Activated T-helper 1 cell treated with anti-CD3 and anti-CD28 coated beads, Interleukin-12 subunit alpha, Interleukin-12 subunit beta, Interleukin-2, Interleukin-4 antibody, amounts not matched to agents 30 ng/mL and 10 ng/mL and 1 ng/mL, durations not matched to agents 14 hours and 24 hours and 36 hours (primary cell): ENCODE measurements around the gene HAPSTR1. TPM values are rescaled to one million over a fixed set of nuclear protein-coding genes. Genes with fewer than 3 reads are reported as not detected.
A peak's percentile ranks its signal among the peaks of the same experiment; 100 is the strongest.
"Not testable (repeated sequence)": the region's sequence is repeated elsewhere in the genome, so short reads cannot be mapped to it uniquely, and the experiment has no call there.

Experiments used
- DNase-seq: peaks from one replicate; pipeline ENCODE4 v3.0.0; 2021; ENCODE audit warnings: low spot score
- H3K27ac Mint-ChIP-seq: one replicate; pipeline ENCODE4 v1.8.0; 2021; ENCODE audit warnings: mild to moderate bottlenecking, mixed read lengths
- H3K27me3 Mint-ChIP-seq: one replicate; pipeline ENCODE4 v1.8.0; 2022; ENCODE audit warnings: mild to moderate bottlenecking, moderate library complexity, mixed read lengths; ENCODE audit not compliant: insufficient read depth
- H3K36me3 Mint-ChIP-seq: one replicate; pipeline ENCODE4 v1.8.0; 2021; ENCODE audit warnings: low read depth, mixed read lengths
- H3K4me1 Mint-ChIP-seq: one replicate; pipeline ENCODE4 v1.8.0; 2021; ENCODE audit warnings: low read depth, mixed read lengths
- H3K4me3 Mint-ChIP-seq: one replicate; pipeline ENCODE4 v1.8.0; 2021; ENCODE audit warnings: mild to moderate bottlenecking, moderate library complexity, mixed read lengths
- H3K9me3 Mint-ChIP-seq: one replicate; pipeline ENCODE4 v1.8.0; 2021; ENCODE audit warnings: mixed read lengths
- intact Hi-C: fragments of 100-400 bp; cut with micrococcal nuclease; formaldehyde crosslinking; loops from one replicate; pipeline ENCODE4 v1.15.1; 2024
- total RNA-seq: library from RNA; stranded (reverse); gene quantifications from 2 replicates; pipeline ENCODE4 v1.2.3, GENCODE V29; 2022

The HAPSTR1 gene, protein sequence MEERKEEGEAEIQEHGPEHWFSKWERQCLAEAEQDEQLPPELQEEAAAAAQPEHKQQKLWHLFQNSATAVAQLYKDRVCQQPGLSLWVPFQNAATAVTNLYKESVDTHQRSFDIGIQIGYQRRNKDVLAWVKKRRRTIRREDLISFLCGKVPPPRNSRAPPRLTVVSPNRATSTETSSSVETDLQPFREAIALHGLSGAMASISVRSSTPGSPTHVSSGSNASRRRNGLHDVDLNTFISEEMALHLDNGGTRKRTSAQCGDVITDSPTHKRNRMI
- total RNA-seq: 55.2 and 59.1 TPM in 2 replicates

DNA sequence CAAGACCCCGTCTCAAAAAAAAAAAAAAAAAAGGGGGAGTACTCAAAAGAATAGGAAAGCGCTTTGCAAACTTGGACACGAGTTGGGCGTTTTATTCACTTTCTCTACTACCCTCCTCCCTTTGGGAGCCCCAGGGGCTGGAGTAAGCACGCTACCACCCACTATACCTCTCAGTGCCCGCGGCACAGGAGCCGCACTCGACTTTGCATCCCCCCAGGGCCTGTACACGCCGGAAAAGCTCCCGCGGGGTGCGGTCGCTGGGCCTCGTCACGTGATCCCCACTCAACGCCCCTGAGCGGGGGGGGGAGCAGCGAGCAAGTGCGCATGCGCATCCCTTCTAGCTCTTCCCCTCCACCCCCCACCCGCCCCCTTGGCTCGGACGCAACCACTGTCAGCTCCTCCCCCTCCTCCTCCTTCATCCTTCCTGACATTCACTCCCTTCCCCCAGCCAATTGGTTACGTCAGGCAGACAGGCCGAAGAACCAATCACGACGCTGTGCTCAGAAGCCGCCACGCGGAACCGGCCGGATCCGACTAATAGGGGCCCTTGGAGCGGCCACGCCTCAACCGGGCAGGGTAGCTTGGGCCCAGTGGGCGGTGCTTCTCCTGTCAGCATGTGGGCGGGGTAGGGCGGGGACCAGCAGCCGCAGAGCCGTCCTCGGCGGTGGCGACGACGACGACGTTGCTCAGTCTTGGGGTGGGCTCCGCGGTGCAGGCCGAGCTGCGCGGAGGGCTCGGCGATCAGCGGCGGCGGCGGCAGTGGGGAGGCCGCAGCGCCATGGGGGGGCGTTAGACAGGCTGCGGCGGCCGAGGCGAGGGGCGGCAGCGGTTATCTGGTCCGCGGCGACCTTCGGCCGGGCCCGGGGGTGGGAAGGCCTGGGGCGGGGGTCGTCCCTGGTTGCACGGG lies at the start of gene HAPSTR1:
TSS of gene HAPSTR1 (plus strand) at position 685 of the 907 bp plus-strand sequence. CDS start 401 bp downstream, outside the sequence.
- Mint-ChIP-seq H3K4me3 (peak within 1 kb of the TSS; percentile 97), H3K9me3 (no peaks in the 10 kb centered on the region), H3K4me1 (peaks cover 38% of the 10 kb centered on the region), H3K27me3 (peaks cover 1% of the 10 kb centered on the region), H3K27ac (peak within 1 kb of the TSS; percentile 96), H3K36me3 (peaks cover 30% of the 10 kb centered on the region)
- intact Hi-C loops: loop anchor here (1.0 to 5.0 kb wide), 13 partner anchors 12 to 1851 kb away; partner anchors contain the start of genes ABAT, CARHSP1, CLEC16A and DEXI
- DNase-seq: peak; percentile 98

DNA sequence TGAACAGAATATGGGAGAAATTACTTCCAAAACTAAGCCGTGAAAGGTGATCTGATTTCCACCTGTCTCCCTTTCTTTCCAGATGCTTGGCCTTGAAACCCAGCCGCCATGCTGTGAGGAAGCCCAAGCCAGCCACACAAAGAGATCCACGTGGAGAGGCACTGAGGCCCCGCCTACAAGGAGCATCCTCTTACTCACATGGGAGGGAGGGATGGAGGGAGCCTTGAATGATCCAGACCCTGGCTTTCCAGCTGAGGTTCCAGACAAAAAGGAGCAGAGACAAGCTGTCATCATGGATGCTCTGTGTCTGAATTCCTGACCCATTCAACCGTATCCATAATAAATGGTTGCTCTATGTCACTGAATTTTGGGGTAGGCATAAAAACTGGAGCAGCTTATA lies 48.9 kb upstream of the HAPSTR1 start:
- Mint-ChIP-seq H3K4me3 (no peak overlapping the region), H3K4me1 (peaks cover 18% of the 10 kb centered on the region), H3K9me3 (peaks cover 10% of the 10 kb centered on the region), H3K36me3 (peaks cover 1% of the 10 kb centered on the region), H3K27ac (no peak overlapping the region), H3K27me3 (peaks cover 5% of the 10 kb centered on the region)
- intact Hi-C loops: no loop called here
- DNase-seq: no peak

DNA sequence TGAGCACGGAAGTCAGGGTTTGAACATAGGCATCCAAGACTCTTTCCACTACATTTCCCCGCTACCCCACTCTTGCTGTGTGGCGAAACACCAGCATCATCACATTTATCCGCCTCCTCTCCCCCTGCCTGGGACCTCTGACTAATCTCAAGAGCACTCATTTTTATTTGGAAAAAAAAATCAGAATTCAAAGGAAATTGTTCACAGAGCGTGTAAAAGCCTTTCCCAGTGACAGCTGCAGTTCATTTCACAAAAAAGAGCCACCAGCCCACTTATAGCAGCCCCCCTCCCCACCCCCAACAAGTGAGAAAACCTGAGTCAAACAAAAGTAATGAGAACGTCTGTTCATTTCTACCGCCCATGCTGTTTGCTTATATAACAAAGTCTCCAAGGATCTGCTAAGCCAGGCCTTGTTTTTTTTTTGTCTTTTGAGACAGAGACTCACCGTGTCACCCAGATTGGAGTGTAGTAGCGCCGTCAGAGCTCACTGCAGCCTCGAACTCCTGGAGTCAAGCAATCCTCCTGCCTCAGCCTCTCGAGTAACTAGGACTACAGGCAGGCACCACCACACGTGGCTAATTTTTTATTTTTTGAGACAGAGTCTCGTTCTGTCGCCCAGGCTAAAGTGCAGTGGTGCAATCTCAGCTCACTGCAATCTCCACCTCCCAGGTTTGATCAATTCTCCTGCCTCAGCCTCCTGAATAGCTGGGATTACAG lies 48.3 kb upstream of the HAPSTR1 start:
- H3K36me3 Mint-ChIP-seq: peaks cover 1% of the 10 kb centered on the region
- H3K9me3 Mint-ChIP-seq: peaks cover 10% of the 10 kb centered on the region
- no peak for DNase-seq
- intact Hi-C loops: no loop called here
- peaks cover 23% of the 10 kb centered on the region for H3K4me1 Mint-ChIP-seq
- H3K4me3 Mint-ChIP-seq: no peak overlapping the region
- H3K27me3 Mint-ChIP-seq: peaks cover 5% of the 10 kb centered on the region
- H3K27ac Mint-ChIP-seq: no peak overlapping the region

DNA sequence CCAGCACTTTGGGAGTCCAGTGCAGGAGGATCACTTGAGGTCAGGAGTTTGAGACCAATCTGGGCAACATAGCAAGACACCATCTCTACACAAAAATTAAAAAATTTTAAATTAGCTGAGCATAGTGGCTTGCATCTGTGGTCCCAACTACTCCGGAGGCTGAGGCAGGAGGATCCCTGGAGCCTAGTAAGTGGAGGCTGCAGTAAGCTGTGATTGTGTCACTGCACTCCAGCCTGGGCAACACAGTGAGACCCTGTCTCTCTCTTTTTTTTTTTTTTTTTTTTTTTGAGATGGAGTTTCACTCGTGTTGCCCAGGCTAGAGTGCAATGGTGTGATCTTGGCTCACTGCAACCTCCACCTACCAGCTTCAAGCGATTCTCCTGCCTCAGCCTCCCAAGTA lies 45.9 kb upstream of the HAPSTR1 start:
- H3K27me3 Mint-ChIP-seq, DNase-seq, H3K27ac Mint-ChIP-seq, H3K36me3 Mint-ChIP-seq, H3K9me3 Mint-ChIP-seq, H3K4me3 Mint-ChIP-seq: not testable (repeated sequence)
- intact Hi-C loops: loop anchor here (5.0 kb wide), 1 partner anchor 83 kb away; the partner anchor contains the start of gene USP7
- H3K4me1 Mint-ChIP-seq: peaks cover 27% of the 10 kb centered on the region

DNA sequence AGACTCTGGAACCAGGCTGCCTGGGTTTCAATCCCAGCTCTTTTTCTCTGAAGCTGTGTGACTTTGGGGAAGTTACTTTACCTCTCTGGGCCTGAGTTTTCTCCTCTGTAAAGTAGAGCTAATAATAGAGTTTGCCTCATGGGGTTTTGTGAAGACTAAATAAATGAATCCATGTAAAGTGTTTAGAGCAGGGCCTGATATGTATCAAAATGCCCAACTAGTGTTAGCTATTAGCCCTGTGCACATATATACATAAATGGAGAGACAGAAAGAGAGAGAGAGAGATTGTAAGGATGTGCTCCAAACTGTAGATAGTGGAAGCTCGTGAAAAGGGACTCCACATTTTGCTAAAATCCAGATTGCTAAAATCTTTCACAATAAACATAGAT lies 44.8 kb upstream of the HAPSTR1 start:
- Mint-ChIP-seq H3K4me3 (no peak overlapping the region), H3K36me3 (peaks cover 1% of the 10 kb centered on the region), H3K27me3 (no peaks in the 10 kb centered on the region), H3K4me1 (peaks cover 27% of the 10 kb centered on the region), H3K9me3 (peaks cover 10% of the 10 kb centered on the region), H3K27ac (peak overlapping the region; percentile 61)
- DNase-seq: no peak
- intact Hi-C loops: loop anchor here (1.0 to 5.0 kb wide), 4 partner anchors 26 to 249 kb away; partner anchors contain the start of genes HAPSTR1, PMM2, TMEM186 and USP7

DNA sequence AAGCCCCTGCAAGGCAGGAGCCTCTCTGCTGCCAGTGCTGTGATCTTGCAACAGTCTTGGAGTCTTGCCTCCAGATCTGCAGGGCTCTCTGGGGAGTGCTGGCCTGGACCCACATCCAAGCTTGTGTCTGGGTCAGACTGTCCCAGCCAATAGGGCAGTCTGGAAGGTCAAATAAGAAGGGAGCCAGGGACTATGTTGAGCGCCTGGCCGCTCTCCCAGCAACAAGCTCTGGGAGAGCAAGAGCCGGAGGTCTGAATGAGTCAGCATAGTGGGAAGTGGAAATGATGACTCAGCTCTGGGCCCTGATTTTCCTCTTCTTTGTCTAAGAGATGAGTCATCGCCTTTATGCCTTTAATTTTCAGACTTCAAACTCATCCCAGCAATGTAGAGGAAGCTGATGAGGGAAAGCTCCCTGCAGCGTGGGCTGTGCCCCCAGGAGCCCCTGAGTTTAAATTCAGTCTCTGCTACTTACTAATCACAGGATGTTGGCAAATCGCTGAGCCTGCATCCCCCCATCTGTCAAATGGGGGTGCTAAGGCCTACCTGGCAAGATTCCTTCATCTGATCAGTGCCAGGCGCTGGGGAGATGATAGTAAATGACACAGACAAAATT lies 43.6 kb upstream of the HAPSTR1 start:
- Mint-ChIP-seq H3K4me1 (peaks cover 27% of the 10 kb centered on the region), H3K9me3 (peaks cover 10% of the 10 kb centered on the region), H3K27ac (peak overlapping the region; percentile 61), H3K4me3 (peak overlapping the region; percentile 20), H3K27me3 (no peaks in the 10 kb centered on the region), H3K36me3 (peaks cover 1% of the 10 kb centered on the region)
- DNase-seq: peak; percentile 53
- intact Hi-C loops: loop anchor here (1.0 to 5.0 kb wide), 5 partner anchors 21 to 250 kb away; partner anchors contain the start of genes HAPSTR1, PMM2, TMEM186 and USP7

DNA sequence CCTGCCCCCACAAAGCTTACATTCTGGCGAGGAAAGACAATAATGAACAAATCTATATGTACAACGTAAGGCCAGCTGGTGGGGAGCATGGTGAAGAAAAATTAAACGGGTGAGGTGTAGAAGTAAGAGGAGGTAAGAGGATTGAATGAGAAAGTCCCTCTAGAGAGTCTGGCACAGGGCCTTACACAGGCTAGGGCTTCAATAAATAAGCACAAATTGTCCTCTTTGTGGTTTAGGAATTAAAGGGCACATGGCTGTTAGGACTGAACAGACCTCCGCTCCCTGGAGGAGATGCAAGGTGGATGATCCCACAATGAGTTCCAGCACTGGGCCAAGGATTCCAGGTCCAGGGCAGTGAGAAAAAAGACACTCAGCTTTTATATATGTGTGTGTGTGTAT lies 43.1 kb upstream of the HAPSTR1 start:
- no peak for DNase-seq
- Mint-ChIP-seq H3K4me3 (no peak overlapping the region), H3K36me3 (peaks cover 1% of the 10 kb centered on the region), H3K4me1 (peaks cover 27% of the 10 kb centered on the region), H3K27ac (peak overlapping the region; percentile 61), H3K9me3 (peaks cover 10% of the 10 kb centered on the region), H3K27me3 (no peaks in the 10 kb centered on the region)
- intact Hi-C loops: loop anchor here (1.0 to 5.0 kb wide), 2 partner anchors 20 to 86 kb away; partner anchors contain the start of gene USP7

DNA sequence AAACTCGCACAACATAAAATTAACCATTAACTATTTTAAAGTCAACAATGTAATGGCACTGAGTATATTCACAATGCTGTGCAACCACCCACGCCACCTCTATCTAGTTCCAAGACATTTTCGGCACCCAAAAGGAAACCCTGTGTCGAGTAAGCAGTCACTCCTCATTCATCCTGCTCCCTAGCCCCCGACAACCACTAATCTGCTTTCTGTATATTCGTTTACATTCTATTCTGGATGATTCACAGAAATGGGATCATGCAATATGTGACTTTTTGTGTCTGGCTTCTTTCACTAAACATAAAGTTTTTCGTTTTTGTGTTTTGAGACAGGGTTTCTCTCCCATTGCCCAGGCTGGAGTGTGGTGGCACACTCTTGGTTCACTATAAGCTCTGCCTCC lies 42.2 kb upstream of the HAPSTR1 start:
- H3K27me3 Mint-ChIP-seq: no peaks in the 10 kb centered on the region
- H3K36me3 Mint-ChIP-seq: peaks cover 1% of the 10 kb centered on the region
- no peak overlapping the region for H3K27ac Mint-ChIP-seq
- intact Hi-C loops: loop anchor here (5.0 kb wide), 1 partner anchor 87 kb away; the partner anchor contains the start of gene USP7
- peaks cover 27% of the 10 kb centered on the region for H3K4me1 Mint-ChIP-seq
- DNase-seq: no peak
- no peak overlapping the region for H3K4me3 Mint-ChIP-seq
- peaks cover 10% of the 10 kb centered on the region for H3K9me3 Mint-ChIP-seq

DNA sequence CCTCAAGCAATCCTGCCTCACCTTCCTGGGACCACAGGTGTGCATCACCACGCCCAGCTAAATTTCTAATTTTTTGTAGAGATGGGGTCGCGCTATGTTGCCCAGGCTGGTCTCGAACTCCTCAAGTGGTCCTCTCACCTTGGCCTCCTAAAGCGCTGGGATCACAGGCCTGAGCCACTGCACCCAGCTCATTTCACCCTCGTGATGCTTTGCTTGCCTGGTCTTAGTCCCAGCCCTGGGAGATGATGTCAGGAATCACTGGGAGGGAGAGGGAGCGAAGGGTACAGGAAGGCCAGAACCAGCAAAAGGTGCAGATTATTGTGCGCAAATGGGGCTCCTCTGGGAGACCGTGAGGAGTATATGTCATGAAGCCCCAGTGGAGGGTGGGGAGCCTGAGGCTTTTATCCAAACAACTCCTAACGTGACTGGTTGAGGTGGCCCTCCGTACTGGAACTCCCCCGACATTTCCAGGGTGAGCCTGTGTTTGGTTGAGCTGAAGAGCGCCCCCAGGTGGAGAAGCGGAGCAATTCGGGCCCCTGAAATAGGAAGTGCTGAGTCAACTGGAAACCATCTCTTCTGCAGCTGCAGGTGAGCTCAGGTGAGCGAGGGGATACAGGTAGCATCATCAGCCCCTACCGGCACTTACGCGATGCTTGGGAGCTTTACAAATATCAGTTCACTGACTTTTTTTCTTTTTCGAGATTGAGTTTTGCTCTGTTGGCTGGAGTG lies 41.2 kb upstream of the HAPSTR1 start:
- H3K27me3 Mint-ChIP-seq: no peaks in the 10 kb centered on the region
- H3K27ac Mint-ChIP-seq: no peak overlapping the region
- peaks cover 10% of the 10 kb centered on the region for H3K9me3 Mint-ChIP-seq
- peaks cover 1% of the 10 kb centered on the region for H3K36me3 Mint-ChIP-seq
- DNase-seq: no peak
- H3K4me1 Mint-ChIP-seq: peaks cover 27% of the 10 kb centered on the region
- H3K4me3 Mint-ChIP-seq: no peak overlapping the region
- intact Hi-C loops: no loop called here

DNA sequence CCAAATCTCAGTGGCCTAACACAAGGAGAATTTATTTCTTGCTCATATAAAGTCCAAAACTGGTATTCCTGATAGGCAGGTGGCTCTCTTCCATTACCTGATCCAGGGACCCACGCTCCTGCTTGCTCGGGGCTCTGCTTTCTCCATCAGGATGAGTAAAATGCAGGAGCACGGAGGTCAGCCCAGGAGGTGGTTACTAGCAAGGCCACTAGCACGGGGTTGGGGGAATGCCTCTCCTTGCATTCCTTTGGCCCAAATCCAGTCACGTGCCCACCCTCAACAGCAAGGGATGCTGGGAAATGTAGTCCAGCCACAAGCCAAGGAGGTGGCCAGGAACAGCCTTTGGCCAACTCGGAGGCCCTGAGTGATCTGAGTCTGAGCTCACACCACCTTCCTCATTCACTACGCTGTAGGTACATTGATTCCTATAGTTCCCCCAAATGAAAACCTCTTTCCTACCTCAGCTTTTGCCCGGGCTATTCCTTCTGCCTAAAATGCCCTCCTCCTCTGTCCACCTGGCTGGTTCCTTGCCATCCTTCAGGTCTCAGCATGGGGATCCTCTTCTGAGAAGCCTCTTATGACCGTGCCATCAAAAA lies 38.3 kb upstream of the HAPSTR1 start:
- H3K27ac Mint-ChIP-seq: no peak overlapping the region
- peaks cover 4% of the 10 kb centered on the region for H3K4me1 Mint-ChIP-seq
- H3K9me3 Mint-ChIP-seq: no peaks in the 10 kb centered on the region
- no peak overlapping the region for H3K4me3 Mint-ChIP-seq
- DNase-seq: no peak
- no peaks in the 10 kb centered on the region for H3K36me3 Mint-ChIP-seq
- intact Hi-C loops: no loop called here
- H3K27me3 Mint-ChIP-seq: no peaks in the 10 kb centered on the region

DNA sequence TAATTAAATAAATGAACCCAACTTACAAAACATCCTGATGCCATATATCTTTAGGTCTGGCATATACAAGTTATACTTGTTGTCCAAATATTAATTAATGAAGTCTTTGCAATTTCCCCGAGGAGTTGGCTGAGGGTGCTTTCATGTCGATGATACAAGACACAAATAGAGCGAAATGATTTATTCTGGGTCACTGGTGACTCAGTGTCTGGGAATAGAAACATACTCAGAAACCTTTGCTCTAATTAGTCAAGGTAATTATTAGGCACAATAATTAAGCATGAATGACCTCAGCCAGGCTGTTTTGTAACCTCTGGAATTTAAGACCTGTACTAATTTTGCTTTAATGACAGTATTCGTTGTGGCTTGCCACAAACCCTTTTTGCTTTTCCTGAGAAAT lies 37.0 kb upstream of the HAPSTR1 start:
- Mint-ChIP-seq H3K9me3 (no peaks in the 10 kb centered on the region), H3K27me3 (no peaks in the 10 kb centered on the region), H3K4me1 (no peaks in the 10 kb centered on the region), H3K4me3 (no peak overlapping the region), H3K27ac (no peak overlapping the region), H3K36me3 (no peaks in the 10 kb centered on the region)
- DNase-seq: no peak
- intact Hi-C loops: no loop called here
